ENCODE results near the gene ZCCHC2. TPM values are rescaled to one million over a fixed set of nuclear protein-coding genes. Genes with fewer than 3 reads are reported as not detected.

The ZCCHC2 gene
- total RNA-seq, 1 experiment from 2014 or later: 3.8 TPM

DNA sequence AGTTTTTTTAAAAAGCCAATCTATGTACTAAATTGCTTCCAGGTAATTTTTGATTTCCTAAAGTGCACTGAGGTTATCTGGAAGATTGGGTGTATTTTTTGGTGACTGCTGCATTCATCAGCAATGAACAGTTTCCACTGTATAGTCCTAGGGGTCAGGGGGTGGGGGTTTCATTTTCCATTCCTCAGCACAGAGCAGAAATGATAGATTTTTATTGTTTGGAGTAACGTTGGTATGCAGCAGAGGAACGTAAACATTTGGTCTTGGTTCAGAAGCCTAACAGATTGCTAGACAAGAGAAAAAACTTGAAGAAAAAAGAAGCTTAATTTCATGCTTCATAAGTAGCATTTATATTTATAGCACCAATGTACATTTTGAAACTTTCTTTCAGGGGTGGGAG, 54.9 kb downstream of the ZCCHC2 start:
- DNase-seq (ENCODE audit: low read depth): no peak

DNA sequence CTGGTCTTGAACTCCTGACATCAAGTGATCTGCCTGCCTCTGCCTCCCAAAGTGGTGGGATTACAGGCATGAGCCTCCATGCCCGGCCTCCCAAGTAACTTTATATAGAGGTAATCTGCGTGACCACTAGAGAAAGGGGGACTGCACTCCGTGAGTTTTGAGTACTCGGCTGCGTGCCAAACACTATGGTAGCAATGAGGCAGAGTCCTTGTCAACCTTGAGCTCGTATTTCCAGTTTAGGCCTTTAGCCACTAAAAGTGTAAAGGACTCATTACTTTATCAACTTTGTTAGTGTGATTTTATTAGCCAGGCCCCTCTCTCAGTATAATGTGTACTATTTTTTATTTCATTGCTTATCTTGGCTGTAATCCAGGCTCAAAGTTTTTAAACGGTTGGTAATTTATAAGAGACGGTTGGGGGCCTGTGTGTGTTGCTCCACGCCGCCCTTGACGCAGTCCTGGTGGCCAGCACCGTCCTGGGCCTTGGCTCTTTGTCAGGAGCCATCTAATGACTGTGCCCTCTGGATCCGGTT, 56.2 kb downstream of the ZCCHC2 start:
- no peak for DNase-seq (ENCODE audit: low read depth)

DNA sequence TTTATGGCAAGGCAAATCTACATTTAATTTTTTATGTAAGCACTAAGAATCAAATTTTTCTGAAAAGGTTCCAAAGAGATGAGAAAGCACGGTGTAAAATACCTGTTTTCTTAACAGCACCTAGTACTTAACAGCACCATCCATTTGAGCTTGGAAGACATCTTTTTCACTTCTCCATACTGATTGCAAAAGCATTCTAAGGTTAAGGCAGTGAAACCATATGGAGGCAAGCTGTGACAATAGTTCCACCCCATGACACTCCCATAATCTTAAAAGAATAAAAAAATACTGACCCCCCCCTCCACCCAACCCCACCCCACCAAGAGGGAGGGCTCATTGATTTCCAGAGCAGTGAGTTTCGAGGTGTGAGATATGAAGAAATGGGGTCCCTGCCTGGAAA, 60.6 kb downstream of the ZCCHC2 start:
- DNase-seq (ENCODE audit: low read depth): no peak

DNA sequence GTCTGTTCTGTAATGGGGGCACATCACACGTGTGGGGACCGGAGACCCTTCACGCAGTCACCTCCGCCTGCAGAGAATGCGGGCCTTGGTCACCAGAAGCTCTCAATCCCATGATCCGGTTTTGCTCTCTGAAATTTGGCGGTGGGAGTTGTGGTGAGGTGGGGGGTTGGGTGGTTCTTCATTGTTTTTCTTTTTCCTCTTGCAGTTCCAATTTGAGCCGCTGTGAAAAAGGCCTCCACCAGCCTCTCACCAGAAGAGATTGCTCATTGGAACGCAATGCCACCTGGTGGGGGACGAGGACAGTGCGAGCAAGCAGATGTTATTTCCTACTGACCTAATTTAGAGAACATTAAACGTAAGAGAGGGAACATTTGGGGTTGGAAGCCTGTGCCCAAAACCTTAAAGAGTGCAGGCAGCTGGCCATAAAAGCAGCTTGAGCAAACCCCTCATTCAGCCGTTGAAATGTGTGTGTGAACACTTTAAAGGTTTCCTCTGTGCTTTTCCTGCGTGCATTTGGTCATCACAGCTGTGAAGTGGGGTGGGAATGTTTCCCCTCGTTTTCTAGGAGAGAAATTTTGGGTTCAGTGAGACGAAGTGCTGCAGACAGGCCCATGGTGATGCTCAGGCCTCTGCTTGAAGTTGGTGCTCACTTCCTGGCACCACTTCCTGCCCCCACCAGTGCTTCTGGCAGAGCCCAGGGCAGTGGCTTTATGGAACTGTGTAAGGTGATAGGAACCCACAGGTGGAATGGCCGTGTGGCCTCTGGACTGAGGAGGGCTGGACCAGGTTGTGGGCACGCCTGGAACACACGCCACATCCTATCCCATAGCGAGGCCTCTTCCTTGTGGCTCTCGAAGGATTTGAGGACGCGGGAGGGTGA, 61.7 kb downstream of the ZCCHC2 start:
- DNase-seq (ENCODE audit: low read depth): peak; percentile 77

DNA sequence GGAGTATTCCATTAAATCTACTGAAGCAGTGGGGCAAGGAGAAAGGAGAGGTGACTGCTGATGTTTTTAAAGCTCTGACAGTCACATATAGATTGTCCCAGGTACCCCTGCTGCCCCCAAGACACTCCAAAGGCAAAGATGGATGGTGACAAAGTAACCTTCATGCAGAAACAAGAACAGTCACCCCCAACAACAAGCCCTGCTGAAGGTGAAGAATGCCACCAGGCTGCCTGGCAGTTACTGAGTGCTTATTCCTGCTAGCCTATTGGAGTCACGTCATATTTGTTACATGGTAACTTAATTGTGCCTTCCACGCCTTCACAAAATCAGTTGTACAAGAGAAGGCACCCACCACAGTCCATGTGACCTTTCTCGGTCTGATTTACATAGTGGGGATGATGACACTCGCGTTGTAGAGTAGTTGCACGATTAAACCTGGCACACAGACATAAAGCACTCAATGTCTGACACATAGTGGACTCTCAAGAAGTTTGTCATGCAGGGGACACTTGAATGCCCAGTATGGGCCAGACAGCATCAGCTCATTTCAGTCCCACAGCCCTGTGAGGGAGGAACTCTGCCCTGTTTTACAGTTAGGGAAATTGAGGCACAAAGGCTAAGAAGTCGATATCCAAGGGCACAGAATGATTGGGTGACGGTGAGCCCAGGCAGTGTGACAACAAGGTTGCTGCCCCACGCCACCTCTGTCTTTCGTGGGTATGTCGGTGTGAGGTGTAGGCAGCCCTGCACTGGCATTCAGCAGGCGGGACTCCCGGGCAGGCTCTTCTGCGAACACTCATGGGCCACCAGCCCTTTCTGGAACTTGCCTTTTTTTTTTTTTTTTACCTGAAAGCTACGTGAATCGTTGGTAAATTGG, 62.7 kb downstream of the ZCCHC2 start:
- no peak for DNase-seq (ENCODE audit: low read depth)

DNA sequence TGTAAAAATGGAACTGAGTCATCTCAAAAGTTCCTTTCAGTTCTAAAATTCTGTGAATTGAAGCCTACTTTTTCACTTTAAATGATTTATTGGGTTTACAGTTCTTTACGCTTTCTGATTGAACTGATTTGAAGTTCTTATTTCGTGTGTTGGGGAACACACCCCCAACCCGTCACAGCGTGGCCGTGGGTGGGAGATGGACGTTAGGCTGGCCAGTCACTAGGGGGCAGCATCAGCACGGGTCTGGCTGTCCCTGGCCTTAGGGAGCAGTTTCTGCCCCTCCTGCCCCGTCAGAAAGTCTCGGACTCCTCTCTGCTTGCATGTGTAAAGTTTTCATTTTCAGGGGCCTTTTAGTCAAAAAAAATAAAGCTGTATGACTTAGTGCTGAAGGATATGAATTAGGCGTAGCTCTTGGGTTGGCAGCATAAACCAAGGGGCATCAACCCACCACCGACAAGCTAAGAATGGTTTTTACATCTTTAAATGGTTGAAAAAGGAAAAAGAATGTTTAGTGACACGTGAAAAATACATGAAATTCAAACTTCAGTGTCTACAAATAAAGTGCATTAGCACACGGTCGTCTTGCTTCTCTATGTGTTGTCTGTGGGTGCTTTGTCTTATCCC, 63.4 kb downstream of the ZCCHC2 start:
- peak; percentile 54 for DNase-seq (ENCODE audit: low read depth)

DNA sequence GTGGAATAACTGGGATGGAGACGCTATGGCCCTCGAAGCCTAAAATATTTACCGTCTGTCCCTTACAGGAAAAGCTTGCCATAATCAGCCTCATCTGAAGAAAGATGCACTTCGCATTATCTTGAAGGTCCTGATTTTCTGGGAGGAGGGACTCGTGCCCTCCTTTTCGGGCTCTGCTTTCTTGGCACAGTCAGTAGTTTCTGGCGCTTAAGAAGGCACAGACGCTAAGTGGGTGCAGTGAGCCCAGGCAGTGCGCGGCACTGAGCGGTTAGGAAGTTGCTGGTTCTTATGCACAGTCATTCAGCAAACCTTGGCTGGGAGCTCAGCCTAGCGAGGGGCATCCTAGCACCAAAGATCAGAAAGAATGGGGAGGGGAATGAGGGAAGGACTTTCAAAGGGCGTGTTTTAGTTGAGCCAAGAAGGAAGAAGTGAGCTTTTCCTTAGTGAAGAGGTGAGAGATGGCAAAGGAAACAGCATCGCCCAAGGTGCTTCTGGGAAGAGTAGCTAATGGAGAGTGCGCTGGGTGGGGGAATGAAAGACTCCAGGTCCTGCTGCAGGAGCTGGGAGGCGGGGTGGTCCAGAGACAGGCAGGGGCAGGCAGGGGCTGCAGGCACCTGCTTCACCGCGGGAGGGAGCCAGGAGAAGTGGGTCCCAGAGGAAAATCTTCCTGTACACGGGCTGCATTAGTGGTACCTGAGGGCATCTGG, 64.1 kb downstream of the ZCCHC2 start:
- no peak for DNase-seq (ENCODE audit: low read depth)

DNA sequence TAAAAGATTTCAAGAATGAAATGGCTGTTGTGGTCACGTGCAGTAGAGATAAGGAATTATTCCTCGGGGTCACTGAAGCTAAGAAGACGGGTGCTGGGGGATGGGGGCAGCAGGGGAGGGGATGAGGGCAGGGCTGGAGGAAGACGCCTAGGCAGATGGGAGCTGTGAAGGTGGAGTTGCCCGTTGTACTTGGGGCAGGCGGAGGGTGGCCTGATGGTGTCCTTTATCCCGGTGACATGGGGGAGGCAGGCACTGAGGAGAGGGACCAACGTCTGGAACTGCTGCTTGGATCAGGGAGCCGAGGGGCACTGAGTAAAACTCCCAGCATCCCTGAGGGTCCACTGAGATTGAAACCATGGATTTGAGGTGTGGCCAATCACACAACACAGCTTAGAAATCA, 64.9 kb downstream of the ZCCHC2 start:
- no peak for DNase-seq (ENCODE audit: low read depth)

DNA sequence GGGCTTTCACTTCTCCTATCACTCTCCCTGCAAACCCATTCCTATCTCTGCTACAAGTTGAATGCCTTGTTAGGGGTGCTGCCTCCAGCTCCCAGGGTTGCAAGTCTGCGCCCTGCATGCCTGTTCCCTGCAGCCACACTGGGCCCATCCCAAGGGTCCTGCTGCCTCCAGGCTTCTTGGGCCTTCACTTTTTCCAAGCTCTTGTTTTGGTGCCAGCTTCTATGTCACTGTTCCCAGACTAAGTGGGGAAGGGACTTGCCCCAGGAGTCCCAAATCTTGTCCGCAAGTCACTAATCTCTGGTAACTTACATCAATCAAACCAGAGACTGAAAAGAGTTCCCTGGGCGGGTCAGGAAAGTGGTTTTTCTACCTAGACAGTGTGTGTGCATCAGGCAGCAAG, 65.4 kb downstream of the ZCCHC2 start:
- DNase-seq (ENCODE audit: low read depth): no peak

DNA sequence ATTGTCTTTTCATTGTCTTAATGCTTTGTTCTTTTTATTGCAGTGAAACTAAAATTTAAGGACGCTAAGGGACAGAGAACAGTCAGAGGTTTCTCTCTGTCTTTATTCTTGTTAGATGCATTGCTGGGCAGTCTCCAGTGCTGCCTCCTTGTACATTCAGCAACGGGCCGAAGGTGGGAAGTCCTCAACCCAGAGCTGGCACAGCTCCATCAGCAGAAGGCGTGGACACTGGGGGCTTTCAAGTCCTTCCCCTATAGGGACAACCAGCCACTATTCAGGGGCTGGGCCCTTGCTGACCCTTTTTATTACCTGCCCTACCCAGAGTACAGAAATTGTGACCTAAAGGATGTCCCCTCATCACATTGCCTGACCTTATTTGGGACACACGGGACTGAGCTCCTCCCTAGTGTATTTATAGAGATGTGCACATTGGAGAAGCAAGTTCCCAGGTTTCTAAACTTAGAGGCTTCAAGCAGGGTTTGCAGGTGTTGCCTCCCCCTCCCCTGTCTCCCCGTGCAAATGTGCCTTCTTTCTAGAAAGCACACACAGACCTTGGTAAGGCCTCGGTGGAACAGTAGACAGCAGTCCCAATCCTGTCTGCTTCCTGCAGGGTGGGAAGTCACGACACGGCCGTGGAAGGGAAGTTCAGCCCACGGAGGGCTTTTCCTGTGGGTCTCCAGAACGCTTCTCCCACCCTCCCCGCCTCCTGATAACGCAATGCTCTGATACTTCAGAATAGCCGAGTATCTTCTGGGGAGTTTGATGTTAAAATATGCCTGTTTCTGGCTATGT, 68.2 kb downstream of the ZCCHC2 start:
- DNase-seq (ENCODE audit: low read depth): no peak

DNA sequence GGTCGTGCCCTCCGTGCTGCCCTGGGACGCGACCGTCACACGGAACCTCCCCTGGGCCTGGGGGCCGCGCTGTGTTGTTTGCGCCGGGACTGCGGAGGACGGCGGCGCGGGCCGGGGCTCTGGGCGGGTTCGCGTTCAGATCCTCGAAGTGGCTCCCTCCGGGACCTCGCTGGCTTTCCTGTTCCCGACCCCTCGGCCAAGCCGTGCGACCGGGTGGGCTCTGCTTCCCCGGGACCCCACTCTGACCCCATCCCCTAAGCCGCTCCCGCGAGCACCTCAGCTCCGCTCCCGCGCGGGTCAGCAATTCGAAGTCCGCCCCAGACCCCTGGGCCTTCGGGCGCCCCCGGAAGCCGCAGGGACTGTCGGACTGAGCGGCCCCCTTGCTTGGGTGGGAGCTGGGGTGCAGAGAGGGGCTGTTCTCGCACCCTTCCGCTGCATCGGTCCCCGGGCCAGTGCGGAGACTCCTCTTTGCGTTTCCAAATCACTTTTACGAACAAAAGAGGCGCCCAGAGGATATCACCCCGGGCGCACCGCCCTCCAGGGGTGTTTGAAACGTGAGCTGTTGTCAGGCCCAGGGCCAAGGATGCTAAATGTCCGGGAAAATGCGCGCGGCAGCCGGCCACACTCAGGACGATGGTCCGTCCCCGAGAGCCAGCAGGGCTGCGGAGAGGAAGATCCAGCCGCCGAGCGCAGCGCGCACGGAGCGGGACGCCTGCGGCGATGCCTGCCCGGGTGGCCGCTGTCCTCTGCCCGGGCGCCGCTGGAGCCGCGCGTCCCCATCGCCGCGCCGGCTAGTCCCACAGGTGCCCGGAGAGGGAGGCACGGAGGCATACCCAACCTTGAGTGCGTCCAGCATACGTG, 73.5 kb downstream of the ZCCHC2 start:
- no peak for DNase-seq (ENCODE audit: low read depth)

DNA sequence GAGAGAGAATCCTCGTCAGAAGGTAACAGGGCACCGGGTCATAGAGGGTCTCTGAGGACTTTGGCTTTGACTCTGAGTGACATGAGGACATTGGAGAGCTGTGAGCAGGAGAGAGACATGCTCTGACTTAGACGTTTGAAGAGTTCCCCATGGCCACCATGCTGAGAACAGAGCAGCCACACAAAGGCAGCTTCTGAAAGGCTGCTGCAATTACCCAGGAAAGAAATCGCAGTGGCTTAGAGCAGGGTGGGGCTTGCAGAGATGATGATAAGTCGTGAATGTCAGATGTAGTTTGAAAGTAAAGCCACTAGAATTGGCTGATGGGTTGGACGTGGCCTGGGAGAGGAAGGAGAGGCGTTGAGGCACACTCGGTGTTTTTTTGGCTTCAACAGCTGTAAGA, 79.0 kb downstream of the ZCCHC2 start:
- no peak for DNase-seq (ENCODE audit: low read depth)

DNA sequence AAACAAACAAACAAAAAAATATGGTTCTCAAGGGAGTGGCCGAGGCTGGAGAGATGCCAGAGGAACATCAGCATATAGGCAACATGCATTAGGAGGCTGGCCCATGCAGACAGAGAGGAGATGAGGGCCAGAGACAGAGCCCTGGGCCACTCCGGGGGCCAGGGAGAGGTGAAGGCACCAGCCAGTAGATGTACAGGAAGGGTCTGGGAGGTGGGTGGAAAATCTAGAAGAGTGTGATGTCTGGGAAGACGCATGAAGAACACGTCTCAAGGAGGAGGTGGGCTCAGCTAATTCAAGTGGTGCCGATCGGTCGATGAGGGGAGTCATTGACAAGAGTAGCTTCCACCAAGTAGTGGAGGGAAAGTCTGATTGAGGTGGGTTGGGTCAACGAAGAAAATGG, 79.9 kb downstream of the ZCCHC2 start:
- no peak for DNase-seq (ENCODE audit: low read depth)

DNA sequence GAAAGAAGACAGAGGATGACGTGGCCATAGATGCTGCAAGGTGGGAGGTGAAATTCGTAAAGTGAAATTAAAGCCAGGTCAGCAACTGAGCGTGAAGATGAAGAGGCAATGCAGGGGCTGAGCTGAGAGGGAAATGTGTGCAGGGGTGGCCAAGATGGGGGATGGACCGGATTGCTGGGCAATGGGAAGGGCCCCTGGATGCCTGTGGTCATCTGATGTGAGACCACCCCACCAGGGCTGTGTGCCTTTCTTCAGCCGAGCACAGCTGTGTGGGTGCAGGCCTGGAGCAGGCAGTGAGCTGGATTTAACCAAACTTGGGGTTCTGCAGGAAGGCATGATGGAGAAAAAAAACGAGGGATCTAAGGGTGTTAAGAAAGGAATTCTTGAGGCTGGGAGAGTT, 80.4 kb downstream of the ZCCHC2 start:
- no peak for DNase-seq (ENCODE audit: low read depth)

DNA sequence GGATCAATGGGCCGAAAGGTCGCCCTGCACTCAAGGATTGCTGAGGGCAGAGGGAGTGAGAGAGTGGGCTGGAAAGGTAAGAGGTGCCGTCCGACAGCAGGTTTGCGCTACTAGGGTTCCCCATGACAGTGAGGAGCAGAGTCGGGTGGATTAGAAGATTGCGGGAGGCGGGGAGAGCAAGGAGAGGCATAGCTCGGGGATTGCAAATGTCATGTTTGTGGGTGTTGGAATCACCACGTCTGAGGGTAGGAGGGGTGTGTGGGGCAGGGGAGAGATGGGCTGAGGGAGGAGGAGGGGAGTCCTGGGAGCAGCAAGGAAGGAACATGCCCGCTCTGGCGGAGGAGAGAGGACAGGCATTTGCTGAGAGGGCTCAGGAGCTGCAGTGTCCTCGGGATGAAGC, 81.2 kb downstream of the ZCCHC2 start:
- DNase-seq (ENCODE audit: low read depth): no peak

DNA sequence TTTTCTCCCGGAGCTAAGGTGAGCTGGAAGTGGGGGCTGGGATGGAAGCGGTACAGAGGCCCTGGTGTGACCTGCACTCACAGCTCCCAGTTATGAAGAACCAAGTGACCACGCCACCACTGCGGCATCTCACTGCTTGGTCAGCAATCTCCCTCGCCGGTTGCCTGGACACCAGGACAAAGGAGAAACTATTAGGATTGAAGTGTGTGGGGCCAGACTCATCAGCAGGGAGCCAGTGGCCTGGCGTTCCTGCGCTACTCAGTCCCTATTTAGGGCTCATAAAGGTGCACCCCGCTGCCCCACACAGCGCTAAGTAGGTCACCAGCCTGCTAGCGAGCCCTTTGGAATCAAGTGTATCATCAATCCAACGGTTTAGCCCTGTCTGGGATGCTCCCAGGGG, 82.9 kb downstream of the ZCCHC2 start:
- DNase-seq (ENCODE audit: low read depth): no peak

DNA sequence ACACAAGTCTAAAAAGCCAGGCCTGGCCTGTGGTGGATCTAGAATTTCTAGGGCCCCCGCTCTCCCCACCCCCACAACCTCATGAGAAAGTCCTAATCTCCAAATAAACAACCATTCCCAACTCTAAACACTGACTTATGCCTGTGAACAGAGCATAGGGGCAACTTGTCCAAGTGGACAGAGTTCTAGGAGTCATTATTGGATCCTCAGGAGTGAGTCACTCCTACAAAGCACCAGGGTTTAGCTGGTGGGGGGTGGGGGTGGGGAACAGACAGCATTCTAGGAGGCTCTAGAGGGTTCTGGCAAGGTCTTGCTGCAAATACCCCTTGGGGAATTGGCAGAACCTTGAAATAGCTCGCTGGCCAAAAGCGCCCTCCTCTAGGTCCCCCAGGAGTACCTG, 83.3 kb downstream of the ZCCHC2 start:
- DNase-seq (ENCODE audit: low read depth): no peak

DNA sequence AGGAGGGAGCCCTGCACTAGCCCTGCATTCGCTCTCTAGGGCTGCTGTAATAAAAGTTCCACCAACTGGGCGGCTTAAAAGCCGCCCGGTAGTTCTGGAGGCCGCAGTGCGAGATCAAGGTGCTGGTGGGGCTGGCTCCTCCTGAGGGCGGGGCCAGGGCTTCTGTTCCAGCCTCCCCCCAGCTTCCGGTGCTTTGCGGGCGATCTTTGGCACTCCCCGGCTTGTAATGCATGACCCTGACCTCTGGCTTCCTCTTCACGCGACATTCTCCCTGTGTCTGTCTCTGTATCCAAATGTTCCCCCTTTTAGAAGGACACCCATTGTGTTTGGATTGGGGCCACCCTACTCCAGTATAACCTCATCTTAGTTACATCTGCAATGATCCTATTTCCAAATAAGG, 84.5 kb downstream of the ZCCHC2 start:
- no peak for DNase-seq (ENCODE audit: low read depth)

DNA sequence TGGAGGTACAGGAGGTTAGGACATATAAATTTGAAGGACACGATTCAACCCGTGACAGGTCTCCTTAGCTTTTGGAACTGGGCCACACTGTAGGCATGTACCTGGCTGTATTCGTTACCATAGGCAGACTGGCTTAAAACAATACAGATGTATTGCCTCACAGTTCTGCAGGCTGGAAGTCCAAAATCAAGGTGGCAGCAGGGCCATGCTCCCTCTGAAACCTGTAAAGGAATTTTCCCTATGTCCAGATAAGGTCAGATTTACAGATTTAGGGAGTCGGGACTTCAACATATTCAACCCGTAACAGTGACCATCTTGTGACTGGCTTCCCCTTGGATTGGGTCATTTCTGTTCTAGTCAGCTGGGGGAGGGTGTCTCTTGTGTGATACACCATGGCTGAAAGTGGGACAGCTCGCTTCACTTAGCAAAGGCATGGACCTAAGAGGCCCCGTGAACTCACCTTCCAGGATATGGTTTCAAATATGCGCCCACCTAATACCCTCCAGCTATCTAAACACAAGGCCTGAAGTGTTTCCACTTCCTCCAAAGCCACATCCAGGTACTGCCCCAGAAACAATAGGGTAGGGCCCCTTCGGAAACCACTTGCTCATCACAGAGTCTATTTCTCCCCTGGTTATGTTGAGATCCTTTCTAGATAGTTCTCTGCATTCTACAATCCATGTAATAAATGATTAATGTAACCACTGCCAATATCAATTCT, 85.0 kb downstream of the ZCCHC2 start:
- DNase-seq (ENCODE audit: low read depth): no peak

All from RPMI7951 (cell line).